SU-DHL-6 (cell line): ENCODE results near the gene IRF9.

Source experiments
- EZH2phosphoT487 ChIP-seq: fragments of 200-600 bp; sonication (generic), shearing (Covaris generic); conservative IDR thresholded peaks from 2 replicates; pipeline ENCODE4 v1.6.1; 2018; ENCODE audit warnings: mild to moderate bottlenecking, antibody characterized with exemption, low read length, moderate library complexity, mixed read lengths
- TF ChIP-seq, protein P1 (sequence below): fragments of 200-600 bp; sonication (generic); IDR thresholded peaks from one replicate; pipeline ENCODE4 v1.5.1; 2017; ENCODE audit warnings: antibody characterized with exemption, mild to moderate bottlenecking, low read length, moderate library complexity; ENCODE audit not compliant: insufficient read depth, poor library complexity, severe bottlenecking

DNA sequence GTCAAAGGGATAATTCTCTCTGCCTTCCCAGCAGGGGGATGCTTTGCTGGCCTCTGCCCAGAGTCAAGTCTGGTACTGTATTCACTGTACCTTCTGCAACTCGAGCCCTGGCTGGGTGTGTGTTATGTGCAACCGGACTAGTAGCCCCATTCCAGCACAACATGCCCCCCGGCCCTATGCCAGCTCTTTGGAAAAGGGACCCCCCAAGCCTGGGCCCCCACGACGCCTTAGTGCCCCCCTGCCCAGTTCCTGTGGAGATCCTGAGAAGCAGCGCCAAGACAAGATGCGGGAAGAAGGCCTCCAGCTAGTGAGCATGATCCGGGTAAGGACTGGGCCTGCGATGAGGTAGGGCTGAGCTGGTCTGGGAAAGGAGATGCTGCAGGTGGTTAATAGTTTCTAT lies 10.5 kb upstream of the IRF9 start:
- TF ChIP-seq, protein P1, sequence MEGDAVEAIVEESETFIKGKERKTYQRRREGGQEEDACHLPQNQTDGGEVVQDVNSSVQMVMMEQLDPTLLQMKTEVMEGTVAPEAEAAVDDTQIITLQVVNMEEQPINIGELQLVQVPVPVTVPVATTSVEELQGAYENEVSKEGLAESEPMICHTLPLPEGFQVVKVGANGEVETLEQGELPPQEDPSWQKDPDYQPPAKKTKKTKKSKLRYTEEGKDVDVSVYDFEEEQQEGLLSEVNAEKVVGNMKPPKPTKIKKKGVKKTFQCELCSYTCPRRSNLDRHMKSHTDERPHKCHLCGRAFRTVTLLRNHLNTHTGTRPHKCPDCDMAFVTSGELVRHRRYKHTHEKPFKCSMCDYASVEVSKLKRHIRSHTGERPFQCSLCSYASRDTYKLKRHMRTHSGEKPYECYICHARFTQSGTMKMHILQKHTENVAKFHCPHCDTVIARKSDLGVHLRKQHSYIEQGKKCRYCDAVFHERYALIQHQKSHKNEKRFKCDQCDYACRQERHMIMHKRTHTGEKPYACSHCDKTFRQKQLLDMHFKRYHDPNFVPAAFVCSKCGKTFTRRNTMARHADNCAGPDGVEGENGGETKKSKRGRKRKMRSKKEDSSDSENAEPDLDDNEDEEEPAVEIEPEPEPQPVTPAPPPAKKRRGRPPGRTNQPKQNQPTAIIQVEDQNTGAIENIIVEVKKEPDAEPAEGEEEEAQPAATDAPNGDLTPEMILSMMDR: no peak
- no peak for TF ChIP-seq EZH2phosphoT487
